HK-2 (cell line): ENCODE measurements around the gene FBH1.

Experiments
- DNase-seq: peaks from one replicate; pipeline ENCODE4 v3.0.0-alpha.2; 2018; ENCODE audit not compliant: unreplicated experiment

Gene FBH1

DNA sequence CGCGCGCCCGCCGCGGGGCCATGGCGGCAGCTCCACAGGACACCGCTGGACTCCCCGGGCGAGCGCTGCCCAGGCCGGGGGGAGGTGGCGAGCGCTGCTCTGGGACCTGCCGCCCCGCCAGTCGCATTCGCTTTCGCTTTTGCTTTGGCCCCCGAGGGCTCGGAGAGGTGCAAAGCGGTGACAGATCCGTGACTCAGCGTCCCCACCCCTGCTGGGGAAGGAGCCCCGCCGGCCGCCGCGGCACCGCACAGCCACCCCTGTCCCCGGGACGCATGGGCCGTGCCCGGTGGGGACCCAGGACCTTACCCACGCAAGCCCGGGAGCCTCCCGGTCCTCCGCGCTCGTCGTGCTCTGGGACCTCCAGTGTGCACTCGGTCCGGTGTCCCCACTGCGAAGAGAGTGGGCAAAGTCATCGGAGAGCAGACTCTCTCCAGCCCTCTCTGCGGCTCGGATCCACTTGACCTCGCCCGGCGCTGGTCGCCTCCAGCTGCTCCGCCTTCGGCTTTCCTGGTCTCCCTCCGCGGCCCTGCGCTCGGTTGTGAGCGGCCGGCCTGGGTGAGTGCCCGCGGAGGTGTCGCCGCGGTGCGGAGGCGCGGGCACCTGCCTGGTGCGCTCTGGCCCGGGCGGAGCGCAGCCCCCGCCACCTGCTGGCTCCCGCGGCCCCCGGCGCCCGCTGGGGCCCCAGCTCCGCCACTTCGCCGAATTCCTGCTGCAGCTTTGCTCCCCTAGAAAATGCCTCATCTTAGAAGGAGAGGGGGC, 87.6 kb downstream of the FBH1 start, which contains the start of gene IL15RA:
TSS of gene IL15RA (minus strand) at position 73 of the 759 bp plus-strand sequence. CDS start at position 22, 51 bp downstream.
- peak; percentile 56 for DNase-seq

DNA sequence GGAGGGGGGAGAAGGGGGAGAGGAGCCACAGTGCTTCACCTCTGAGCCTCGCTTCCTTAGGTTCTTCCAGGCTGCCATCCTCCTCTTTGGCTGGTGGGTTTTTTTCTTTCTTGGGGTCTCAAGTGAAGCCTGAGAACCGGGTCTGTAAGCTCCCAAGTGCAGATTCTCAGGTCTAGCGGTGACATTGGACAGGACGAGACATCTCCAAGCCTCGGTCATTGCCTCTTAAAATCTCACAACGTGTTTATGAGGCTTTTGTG, 88.1 kb downstream of the FBH1 start:
- DNase-seq = no peak

DNA sequence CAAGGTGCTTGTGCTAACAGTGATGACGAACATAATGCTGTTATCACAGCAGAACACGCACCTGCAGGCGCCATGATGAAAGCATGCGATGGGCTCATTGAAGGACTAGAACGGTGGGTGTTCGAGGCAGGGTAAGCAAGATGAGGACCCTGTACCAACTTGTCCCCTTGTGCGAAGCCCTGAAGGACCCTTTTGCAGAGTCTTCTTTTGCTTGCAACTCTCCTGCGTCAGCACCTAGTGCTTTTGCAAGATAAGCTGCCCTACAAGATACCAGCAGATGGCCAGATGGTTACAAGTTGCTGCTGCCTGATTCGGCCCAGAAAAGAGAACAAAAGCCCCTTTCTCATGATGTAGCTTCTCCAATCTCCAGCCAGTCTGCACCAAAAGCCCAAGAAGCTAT, 91.5 kb downstream of the FBH1 start:
- DNase-seq = no peak

DNA sequence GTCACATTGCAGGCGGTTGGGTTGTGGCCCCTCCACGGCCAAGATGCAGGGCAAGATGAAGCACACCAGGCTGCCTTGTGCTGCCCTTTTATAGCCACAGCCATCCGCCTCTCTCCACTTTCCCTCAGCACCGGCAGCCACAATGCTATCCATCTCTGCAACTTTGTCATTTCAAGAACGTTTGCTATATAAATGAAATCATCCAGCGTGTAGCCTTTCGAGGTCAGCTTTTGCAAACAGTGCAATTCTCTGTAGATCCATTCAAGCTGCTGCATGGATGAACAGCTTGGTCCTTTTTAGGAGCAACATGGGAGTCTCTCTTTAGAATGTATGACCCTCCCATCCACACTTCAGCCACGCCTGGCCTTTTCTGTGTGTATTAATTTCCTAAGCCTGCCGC, 93.7 kb downstream of the FBH1 start:
- DNase-seq = no peak

DNA sequence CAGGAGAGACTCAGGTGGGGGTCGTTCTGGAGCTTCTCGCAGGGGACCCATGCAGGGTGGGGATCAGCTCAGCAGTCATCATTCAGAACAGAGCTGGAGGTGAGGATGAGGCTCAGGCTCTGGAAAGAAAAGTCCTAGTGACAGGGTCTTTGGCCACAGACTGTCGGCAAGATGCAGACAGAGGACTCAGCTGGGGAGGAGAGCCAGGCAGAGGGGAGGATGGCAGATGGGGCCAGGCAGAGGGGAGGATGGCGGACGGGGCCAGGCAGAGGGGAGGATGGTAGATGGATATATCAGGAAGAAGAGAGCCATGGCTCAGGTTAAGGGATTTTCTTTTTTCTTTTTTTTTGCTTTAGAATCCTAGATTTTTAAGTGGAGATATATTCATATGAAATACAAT, 95.0 kb downstream of the FBH1 start:
- DNase-seq = no peak
